GM19395 (cell line): Measurements from ENCODE around the gene LSM10.

Source experiments
- ATAC-seq: cut with Tn5 transposase; IDR thresholded peaks from one replicate; pipeline ENCODE4 v1.9.1; 2021; ENCODE audit warnings: mild to moderate bottlenecking, moderate library complexity; ENCODE audit not compliant: unreplicated experiment

LSM10 gene

GRCh38 chr1:36354486-36354885 lies 43.2 kb downstream of the LSM10 start:
- no peak for ATAC-seq

- no peak for ATAC-seq
These were observed 44.5 kb downstream of the LSM10 start for GRCh38 chr1:36352910-36353878.

- ATAC-seq = no peak
These were observed 45.4 kb downstream of the LSM10 start for GRCh38 chr1:36352125-36352909.

GRCh38 chr1:36351227-36351977 lies 46.3 kb downstream of the LSM10 start:
- ATAC-seq = no peak

GRCh38 chr1:36350659-36351226 lies 47.0 kb downstream of the LSM10 start:
- ATAC-seq = no peak

- no peak for ATAC-seq
These were observed 47.9 kb downstream of the LSM10 start for GRCh38 chr1:36349839-36350238.

GRCh38 chr1:36349241-36349671 lies 48.5 kb downstream of the LSM10 start:
- peak; percentile 74 for ATAC-seq

- no peak for ATAC-seq
These were observed 50.9 kb downstream of the LSM10 start for GRCh38 chr1:36346741-36347370.

- no peak for ATAC-seq
These were observed 52.4 kb downstream of the LSM10 start for GRCh38 chr1:36345353-36345752.

GRCh38 chr1:36344395-36344680 lies 53.4 kb downstream of the LSM10 start:
- ATAC-seq = no peak

- no peak for ATAC-seq
These were observed 53.9 kb downstream of the LSM10 start for GRCh38 chr1:36343651-36344394.
